Measurements from ENCODE around the gene DLST.
"Not testable (repeated sequence)": the region's sequence is repeated elsewhere in the genome, so short reads cannot be mapped to it uniquely, and the experiment has no call there.

Gene DLST

GRCh38 chr14:74920281-74920680 lies 38.6 kb downstream of the DLST start:
- DNase-seq: no peak

GRCh38 chr14:74921053-74921620 lies 39.4 kb downstream of the DLST start:
- DNase-seq: no peak

DNA sequence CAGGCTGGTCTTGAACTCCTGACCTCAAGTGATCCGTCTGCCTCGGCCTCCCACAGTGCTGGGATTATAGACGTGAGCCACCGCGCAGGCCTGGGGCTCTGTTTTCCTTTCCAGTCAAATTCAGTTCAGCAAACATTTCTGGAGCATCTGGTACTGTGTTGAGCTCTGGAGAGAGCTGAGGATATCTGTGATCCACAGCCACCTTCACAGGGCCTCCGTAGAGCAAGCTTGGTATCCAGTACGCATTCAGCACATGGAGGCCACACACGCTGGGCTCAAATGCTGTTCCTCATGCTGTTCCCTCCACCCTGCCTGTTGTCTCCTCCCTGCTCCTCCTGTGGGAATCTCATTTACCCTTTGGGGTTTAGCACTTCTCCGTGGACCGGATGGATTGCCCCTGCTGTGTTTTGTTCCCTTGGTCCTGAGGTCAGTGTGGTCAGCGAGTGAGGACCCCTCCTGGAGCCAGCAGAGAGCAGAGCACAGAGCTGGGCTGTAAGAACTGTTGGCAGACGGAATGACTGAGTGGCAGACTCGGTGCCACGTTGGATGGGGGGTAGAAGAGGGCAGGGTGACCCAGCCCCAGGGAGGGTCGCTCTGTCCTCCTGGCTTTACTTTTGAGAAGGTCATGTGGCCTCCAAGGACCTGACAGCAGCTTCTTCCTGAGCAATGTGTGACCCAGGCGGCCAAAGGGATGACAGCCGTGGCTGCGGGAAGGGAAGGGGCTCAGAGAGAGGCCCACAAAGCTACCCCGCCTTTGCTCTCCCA lies 40.5 kb downstream of the DLST start:
- no peak for DNase-seq

GRCh38 chr14:74922752-74923401 lies 41.2 kb downstream of the DLST start, which contains the start of gene RPS6KL1:
TSS of gene RPS6KL1 (minus strand) at chr14:74923260. CDS start at chr14:74921541, 1,719 bp downstream.
- peak; percentile 74 to 81 for DNase-seq

DNA sequence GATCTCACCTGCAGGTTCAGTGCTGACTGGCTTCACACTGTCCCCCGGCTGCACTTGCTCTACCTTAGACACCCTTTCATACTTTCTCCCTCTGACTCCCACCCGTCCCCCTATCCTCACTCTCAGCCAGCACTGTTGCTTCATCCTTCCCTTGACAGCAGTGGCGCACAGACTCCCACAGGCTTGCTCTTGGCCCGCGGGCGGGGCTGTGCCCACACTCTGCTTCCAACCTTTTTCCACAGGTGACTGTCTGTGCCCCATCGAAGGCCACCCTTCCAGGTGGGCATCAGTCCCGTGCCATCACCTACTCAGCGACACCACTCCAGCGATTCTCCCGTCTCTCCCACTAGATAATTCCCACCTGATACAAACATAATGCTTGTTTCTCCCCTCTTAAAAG lies 42.3 kb downstream of the DLST start:
- DNase-seq: no peak

- no peak for DNase-seq
Measured at GRCh38 chr14:74927225-74927624, 45.5 kb downstream of the DLST start.

GRCh38 chr14:74929242-74929641 lies 47.5 kb downstream of the DLST start:
- no peak for DNase-seq

DNA sequence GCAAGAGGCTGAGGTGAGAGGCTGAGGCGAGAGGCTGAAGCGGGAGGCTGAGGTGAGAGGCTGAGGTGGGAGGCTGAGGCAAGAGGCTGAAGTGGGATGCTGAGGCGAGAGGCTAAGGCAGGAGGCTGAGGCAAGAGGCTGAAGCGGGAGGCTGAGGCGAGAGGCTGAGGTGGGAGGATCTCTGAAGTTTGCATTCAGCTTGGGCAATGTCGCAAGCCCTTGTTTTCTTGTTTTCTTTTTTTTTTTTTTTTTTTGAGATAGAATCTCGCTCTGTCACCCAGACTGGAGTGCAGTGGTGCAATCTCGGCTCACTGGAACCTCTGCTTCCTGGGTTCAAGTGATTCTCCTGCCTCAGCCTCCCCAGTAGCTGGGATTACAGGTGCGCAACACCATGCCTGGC lies 50.0 kb downstream of the DLST start:
- DNase-seq: not testable (repeated sequence)

DNA sequence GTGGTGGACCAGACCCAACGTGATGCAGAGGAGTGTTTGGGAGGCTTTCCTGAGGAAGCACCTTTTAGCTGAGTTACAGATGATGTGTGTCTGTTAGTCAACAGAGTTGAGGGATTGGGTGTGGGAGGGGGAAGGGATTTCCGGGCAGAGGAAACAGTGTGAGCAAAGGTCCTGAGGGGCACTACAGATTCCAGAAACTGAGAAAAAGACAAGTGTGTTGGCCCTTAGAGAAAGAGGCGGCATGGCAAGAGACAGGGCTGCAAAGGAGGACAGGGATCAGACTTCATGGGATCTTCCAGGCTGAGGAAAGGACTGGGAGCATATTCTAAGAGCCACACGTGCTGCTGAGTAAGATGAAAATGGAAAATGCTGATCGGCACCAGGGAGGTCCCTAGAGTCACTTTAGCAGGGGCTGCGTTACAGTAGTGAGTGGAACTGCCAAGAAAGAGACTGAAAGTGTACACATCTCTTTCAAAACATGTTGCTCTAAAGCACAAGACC lies 50.7 kb downstream of the DLST start:
- no peak for DNase-seq

- DNase-seq: not testable (repeated sequence)
Measured at GRCh38 chr14:74932936-74933335, 51.2 kb downstream of the DLST start.

DNA sequence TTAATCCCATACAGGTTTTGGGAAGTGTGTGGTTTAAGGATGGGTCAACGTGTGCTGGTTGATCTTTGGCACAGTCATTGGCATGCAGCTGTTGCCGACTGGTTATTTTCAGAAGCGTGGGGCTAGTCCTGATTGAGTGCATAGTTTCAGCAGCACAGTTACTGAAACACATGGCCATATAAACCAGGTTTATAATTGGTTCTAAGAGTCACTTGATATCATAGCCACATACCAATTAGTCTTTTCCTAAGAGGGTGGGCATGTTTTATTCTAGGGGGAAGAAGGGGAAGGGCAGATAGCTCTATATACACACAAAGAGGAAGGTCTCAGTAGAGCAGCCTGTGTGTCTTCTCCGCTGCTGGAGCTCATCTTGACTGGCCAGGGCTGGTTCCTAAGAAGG lies 52.3 kb downstream of the DLST start:
- DNase-seq: no peak

DNA sequence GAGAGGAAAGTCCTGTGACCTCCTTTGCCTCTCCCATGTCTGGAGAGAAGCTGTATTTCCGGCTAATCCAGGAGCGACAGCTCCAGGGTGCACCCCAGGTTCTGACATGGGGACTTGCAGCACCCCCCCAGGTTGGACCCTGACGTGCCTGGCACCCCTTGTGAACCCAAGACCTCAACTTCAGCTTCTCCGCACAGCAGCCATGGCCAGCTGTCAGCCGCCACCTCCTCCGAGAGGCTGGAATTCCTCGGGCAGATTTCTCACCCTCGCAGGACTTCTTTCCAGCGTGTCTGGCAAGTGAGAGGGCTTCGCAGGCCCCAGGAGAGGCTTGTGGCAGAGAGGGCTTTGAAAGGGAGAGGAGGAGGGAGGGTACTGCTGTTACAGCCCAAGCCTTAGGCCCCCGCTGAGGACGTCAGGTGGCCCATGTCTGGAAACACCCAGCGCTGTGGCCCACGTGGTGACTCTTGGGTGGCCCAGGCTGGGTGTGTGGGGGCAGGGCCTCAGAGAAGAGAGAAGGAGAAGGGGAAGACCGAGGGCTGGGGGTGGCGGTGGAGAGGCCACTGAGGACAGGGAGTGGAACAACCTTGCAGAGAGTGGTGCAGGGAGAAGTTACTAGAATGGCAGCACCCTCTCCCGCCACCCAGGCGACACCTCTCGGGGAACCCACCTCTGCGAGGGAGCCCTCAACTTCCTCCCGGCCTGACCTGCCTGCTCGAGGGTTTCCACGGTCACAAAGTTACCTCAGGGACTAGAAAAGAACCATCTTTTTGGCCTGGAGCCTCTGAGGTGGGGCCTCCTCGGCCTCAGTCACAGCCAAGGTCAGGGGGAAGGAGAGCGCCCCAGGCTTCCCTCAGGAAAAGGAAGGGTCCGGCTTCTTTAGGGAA lies 53.0 kb downstream of the DLST start:
- no peak for DNase-seq

GRCh38 chr14:74935360-74935680 lies 53.6 kb downstream of the DLST start:
- DNase-seq: no peak

DNA sequence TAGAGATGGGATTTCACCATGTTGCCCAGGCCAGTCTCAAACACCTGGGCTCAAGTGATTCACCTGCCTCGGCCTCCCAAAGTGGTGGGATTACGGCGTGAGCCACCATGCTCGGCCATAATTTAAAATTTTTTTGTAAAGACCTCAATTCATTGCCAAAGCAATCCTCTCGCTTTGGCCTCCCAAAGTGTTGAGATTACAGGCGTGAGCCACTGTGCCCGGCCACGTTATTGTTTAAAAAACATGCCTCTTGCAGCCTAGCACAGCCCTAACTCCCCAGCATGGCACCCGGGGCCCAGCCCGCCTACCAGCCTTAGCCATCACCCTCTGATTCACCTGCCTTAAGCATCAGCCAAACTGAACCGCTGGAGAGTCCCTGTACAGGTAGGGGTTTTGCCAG lies 54.4 kb downstream of the DLST start:
- DNase-seq: no peak

GRCh38 chr14:74936731-74937130 lies 55.0 kb downstream of the DLST start:
- no peak for DNase-seq

DNA sequence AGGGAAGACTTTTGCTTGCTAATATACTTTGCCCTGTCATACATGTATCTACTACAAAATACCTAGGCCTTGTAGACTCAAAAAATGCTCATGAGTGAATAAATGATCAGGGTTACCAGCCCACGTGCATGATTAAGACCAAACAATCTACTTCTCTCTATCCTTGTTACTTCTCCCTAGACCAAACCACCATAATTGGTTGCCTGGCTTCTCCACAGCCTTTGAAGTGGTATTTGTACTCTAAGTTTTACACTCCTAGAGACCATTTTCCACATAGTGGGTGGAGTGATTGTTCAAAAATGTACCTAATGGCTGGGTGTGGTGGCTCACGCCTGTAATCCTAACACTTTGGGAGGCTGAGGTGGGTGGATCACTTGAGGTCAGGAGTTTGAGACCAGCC lies 55.5 kb downstream of the DLST start:
- no peak for DNase-seq

DNA sequence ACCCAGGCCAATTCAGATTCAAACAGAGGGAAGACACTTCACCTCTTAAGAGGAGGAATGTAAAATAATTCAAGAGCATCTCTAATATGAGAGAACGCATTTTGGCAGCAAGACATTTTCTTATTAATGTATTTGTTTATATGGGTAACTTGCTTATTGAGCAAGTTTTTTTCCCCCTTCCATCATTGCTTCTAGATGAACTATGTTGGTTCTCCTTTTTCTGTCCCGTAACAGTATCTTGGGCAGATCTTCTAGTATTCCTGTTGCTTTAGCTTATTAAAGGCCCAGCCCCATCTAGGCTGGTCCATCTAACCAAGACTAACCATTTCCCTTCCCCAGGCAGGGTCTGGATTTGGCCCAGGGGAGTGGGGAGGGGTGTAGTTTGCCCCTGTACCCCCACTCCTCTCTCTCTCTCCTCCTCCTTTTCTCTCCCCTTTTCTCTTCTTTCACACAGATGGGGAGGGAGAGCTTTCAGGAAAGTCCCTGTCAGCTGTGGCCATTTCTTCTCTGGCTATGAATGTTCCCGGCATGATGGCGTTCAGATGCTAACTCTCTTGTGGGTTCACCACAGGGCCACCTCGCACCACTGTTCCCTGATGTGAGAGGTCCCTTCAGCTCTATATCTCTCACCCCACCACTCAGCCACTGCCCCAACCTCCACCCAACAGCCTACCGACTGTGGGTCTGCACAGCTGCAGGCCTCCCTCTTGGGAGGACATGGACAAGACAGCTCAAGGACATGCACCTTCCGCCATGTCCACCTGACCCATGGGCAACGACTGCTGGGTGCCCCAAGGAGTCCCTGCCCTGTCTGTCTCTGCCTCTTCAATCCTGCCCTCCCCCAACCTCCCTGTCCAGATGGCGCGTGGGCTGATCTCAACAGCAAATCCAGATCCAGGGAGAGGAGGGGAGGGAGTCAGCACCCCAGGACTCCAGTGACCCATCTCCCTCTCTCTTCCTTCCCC lies 57.1 kb downstream of the DLST start:
- no peak for DNase-seq

DNA sequence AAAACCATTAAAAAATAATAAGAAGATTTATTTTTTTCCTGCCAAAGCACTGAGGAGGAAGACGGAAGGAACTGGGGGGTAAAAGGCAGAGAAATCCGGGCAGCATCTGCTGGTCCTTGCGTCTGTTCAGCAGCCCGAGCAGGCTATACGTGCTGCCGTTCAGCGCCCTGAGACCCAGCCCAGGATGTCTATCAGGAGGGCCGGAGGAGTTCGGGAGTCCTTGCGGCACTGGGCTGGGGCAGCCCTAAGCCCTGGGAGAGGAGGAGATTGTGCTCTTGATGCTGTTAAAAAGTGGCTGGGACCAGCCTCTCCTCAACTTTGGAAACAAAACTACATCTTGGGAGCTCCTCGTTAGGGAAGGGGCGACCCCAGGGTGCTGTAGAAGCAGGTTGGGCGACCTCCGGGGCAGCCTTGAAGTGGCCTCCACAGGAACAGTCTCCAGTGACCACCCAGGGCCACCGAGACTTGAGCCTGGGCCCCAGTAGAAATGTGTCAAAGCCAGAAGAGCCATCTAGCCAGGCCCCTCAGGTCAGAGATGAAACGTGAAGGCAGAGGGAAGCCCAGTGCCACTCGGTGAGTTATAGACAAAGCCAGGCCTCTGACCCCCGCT lies 59.3 kb downstream of the DLST start:
- no peak for DNase-seq

- DNase-seq: peak; percentile 68 to 73
Measured at GRCh38 chr14:74941676-74942097, 60.0 kb downstream of the DLST start.

- no peak for DNase-seq
Measured at GRCh38 chr14:74942181-74942580, 60.5 kb downstream of the DLST start.

GRCh38 chr14:74942608-74943007 lies 60.9 kb downstream of the DLST start:
- DNase-seq: peak in 1 of 2 donors; percentile 39

All from stimulated activated CD4-positive, alpha-beta T cell treated with anti-CD3 and anti-CD28 coated beads, Interleukin-2, amount 100 ng/mL, for 24 hours (primary cell).